ENCODE results near the gene PEX14.
"Not testable (repeated sequence)": the region's sequence is repeated elsewhere in the genome, so short reads cannot be mapped to it uniquely, and the experiment has no call there.

The PEX14 gene

GRCh38 chr1:10490286-10490970, 15.7 kb downstream of the PEX14 start:
- in situ Hi-C loops (cut with HindIII; ENCODE audit: low sequenced_read_pairs) = loop anchor here (5.0 kb wide), 2 partner anchors 47 to 292 kb away; no protein-coding TSS in a partner anchor

- in situ Hi-C loops (cut with HindIII; ENCODE audit: low sequenced_read_pairs) = loop anchor here (5.0 kb wide), 2 partner anchors 43 to 288 kb away; no protein-coding TSS in a partner anchor
Observed at GRCh38 chr1:10494418-10494753, 19.6 kb downstream of the PEX14 start.

- in situ Hi-C loops (cut with HindIII; ENCODE audit: low sequenced_read_pairs) = loop anchor here (5.0 kb wide), 2 partner anchors 42 to 287 kb away; no protein-coding TSS in a partner anchor
Observed at GRCh38 chr1:10494754-10495474, 20.2 kb downstream of the PEX14 start.

- in situ Hi-C loops (cut with HindIII; ENCODE audit: low sequenced_read_pairs) = no loop called here
Observed at GRCh38 chr1:10495475-10495817, 20.7 kb downstream of the PEX14 start.

GRCh38 chr1:10495952-10496351, 21.2 kb downstream of the PEX14 start:
- in situ Hi-C loops (cut with HindIII; ENCODE audit: low sequenced_read_pairs) = no loop called here

- in situ Hi-C loops (cut with HindIII; ENCODE audit: low sequenced_read_pairs) = no loop called here
Observed at GRCh38 chr1:10497109-10497508, 22.4 kb downstream of the PEX14 start.

- in situ Hi-C loops (cut with HindIII; ENCODE audit: low sequenced_read_pairs) = no loop called here
Observed at GRCh38 chr1:10498231-10498630, 23.5 kb downstream of the PEX14 start.

- in situ Hi-C loops (cut with HindIII; ENCODE audit: low sequenced_read_pairs) = no loop called here
Observed at GRCh38 chr1:10502206-10502605, 27.5 kb downstream of the PEX14 start.

- in situ Hi-C loops (cut with HindIII; ENCODE audit: low sequenced_read_pairs) = no loop called here
Observed at GRCh38 chr1:10504249-10504648, 29.5 kb downstream of the PEX14 start.

GRCh38 chr1:10506046-10506676, 31.4 kb downstream of the PEX14 start:
- in situ Hi-C loops (cut with HindIII; ENCODE audit: low sequenced_read_pairs) = not testable (repeated sequence)

GRCh38 chr1:10506677-10507047, 31.9 kb downstream of the PEX14 start:
- in situ Hi-C loops (cut with HindIII; ENCODE audit: low sequenced_read_pairs) = no loop called here

- in situ Hi-C loops (cut with HindIII; ENCODE audit: low sequenced_read_pairs) = no loop called here
Observed at GRCh38 chr1:10507111-10507879, 32.5 kb downstream of the PEX14 start.

GRCh38 chr1:10508511-10508951, 33.8 kb downstream of the PEX14 start:
- in situ Hi-C loops (cut with HindIII; ENCODE audit: low sequenced_read_pairs) = no loop called here

- in situ Hi-C loops (cut with HindIII; ENCODE audit: low sequenced_read_pairs) = no loop called here
Observed at GRCh38 chr1:10509809-10510509, 35.2 kb downstream of the PEX14 start.

- in situ Hi-C loops (cut with HindIII; ENCODE audit: low sequenced_read_pairs) = no loop called here
Observed at GRCh38 chr1:10510520-10511493, 36.1 kb downstream of the PEX14 start.

- in situ Hi-C loops (cut with HindIII; ENCODE audit: low sequenced_read_pairs) = no loop called here
Observed at GRCh38 chr1:10511494-10511885, 36.7 kb downstream of the PEX14 start.

- in situ Hi-C loops (cut with HindIII; ENCODE audit: low sequenced_read_pairs) = no loop called here
Observed at GRCh38 chr1:10513199-10513598, 38.4 kb downstream of the PEX14 start.

GRCh38 chr1:10514490-10515235, 39.9 kb downstream of the PEX14 start:
- in situ Hi-C loops (cut with HindIII; ENCODE audit: low sequenced_read_pairs) = no loop called here
